Choroid plexus epithelial cell (primary cell): ENCODE data around the gene CBX6.
"Not testable (repeated sequence)": the region's sequence is repeated elsewhere in the genome, so short reads cannot be mapped to it uniquely, and the experiment has no call there.

ENCODE experiments used
- DNase-seq: peaks from one replicate; pipeline ENCODE4 v3.0.0-alpha.2; 2010; ENCODE audit warnings: low read depth
- H3K4me3 ChIP-seq: 2 replicates; pipeline ENCODE4 v1.5.1; 2011; ENCODE audit warnings: low read depth, mild to moderate bottlenecking, control low read depth, low read length, moderate library complexity
- CTCF ChIP-seq: conservative IDR thresholded peaks from 2 replicates; pipeline ENCODE4 v1.5.1; 2011; ENCODE audit warnings: low read depth, mild to moderate bottlenecking, control low read depth, inconsistent platforms, low read length, moderate library complexity

CBX6 gene

GRCh38 chr22:38872172-38872830, at the start of gene CBX6:
Gene CBX6, minus strand, starts transcription at chr22:38872216. Its CDS starts 26 bp downstream, at chr22:38872190.
- no peak for TF ChIP-seq CTCF
- H3K4me3 ChIP-seq: peak within 1 kb of the TSS; percentile 78
- DNase-seq: peak; percentile 94

- no peak for DNase-seq
- no peak overlapping the region for H3K4me3 ChIP-seq
- no peak for TF ChIP-seq CTCF
Measured at GRCh38 chr22:38921806-38922205, 49.8 kb upstream of the CBX6 start.

- H3K4me3 ChIP-seq: no peak overlapping the region
- DNase-seq: no peak
- TF ChIP-seq CTCF: no peak
Measured at GRCh38 chr22:38921120-38921519, 49.1 kb upstream of the CBX6 start.

GRCh38 chr22:38919631-38920190, 47.7 kb upstream of the CBX6 start:
- no peak for TF ChIP-seq CTCF
- no peak for DNase-seq
- H3K4me3 ChIP-seq: no peak overlapping the region

- TF ChIP-seq CTCF: no peak
- no peak overlapping the region for H3K4me3 ChIP-seq
- DNase-seq: no peak
Measured at GRCh38 chr22:38911434-38911833, 39.4 kb upstream of the CBX6 start.

GRCh38 chr22:38907767-38908166, 35.8 kb upstream of the CBX6 start:
- DNase-seq: no peak
- no peak overlapping the region for H3K4me3 ChIP-seq
- no peak for TF ChIP-seq CTCF

- no peak overlapping the region for H3K4me3 ChIP-seq
- DNase-seq: no peak
- no peak for TF ChIP-seq CTCF
Measured at GRCh38 chr22:38906052-38906451, 34.0 kb upstream of the CBX6 start.

- not testable (repeated sequence) for H3K4me3 ChIP-seq, DNase-seq
Measured at GRCh38 chr22:38904052-38904617, 32.1 kb upstream of the CBX6 start.
